GM18870 (cell line): ENCODE data around the gene RGS8.

Experiments used
- ATAC-seq: cut with Tn5 transposase; IDR thresholded peaks from one replicate; pipeline ENCODE4 v1.9.1; 2021; ENCODE audit warnings: moderate library complexity; ENCODE audit not compliant: unreplicated experiment

Gene RGS8

GRCh38 chr1:182641561-182641960, 42.8 kb downstream of the RGS8 start:
- ATAC-seq, result no peak

GRCh38 chr1:182639330-182639729, 45.1 kb downstream of the RGS8 start:
- no peak for ATAC-seq

GRCh38 chr1:182637769-182638168, 46.6 kb downstream of the RGS8 start:
- ATAC-seq, result no peak

DNA sequence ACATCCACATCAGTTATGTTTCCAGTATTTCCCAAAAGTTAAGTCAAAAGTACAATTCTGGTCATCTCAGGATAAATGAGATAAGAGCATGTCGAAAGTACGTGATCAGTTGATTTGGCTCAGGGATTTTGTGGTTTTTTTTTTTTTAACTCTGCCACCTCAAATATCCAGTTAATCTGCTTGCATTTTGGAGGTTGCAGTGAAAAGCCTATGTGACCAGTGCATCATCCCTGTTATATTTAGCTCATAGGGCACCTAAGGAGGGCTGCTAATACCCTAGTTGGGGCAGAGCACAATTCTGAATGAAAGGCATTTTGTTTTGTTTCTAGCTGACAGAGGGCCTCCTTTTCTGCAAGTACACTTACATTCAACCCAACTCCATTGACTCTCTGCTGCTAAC, 48.5 kb downstream of the RGS8 start:
- no peak for ATAC-seq
